Endothelial cell of umbilical vein (primary cell): Measurements from ENCODE around the gene NLGN1. TPM values are rescaled to one million over a fixed set of nuclear protein-coding genes. Genes with fewer than 3 reads are reported as not detected.

ENCODE experiments used
- BruUV-seq: library from RNA; stranded (reverse); fragments of 400-500 nt; replicated peaks from 2 replicates; lab custom pipeline; 2021; lab: Mats Ljungman, UMichigan
- CTCF ChIA-PET: fragments of 300-600, 350-600 bp; sonication (Branson Sonifier 250); formaldehyde crosslinking; loops from one replicate; lab custom pipeline; 2021; ENCODE audit warnings: antibody characterized with exemption, inconsistent platforms; lab: Charles Lee
- POLR2A ChIA-PET: fragments of 300-600, 350-600 bp; sonication (Branson Sonifier 250); formaldehyde crosslinking; loops from one replicate; lab custom pipeline; 2021; ENCODE audit warnings: antibody characterized with exemption, inconsistent platforms; lab: Charles Lee
- DNase-seq: peaks from one replicate; pipeline ENCODE4 v3.0.0-alpha.2; 2011; ENCODE audit warnings: low read depth, low spot score
- FAIRE-seq: peaks from 2 replicates; lab custom pipeline; 2011; peaks lifted over from hg19 to GRCh38; lab: Jason Lieb, UNC
- H2AFZ ChIP-seq: 2 replicates; pipeline ENCODE4 v1.6.0; 2012; ENCODE audit warnings: low read depth, low read length, control low read depth, inconsistent platforms
- H3K27ac ChIP-seq: 2 replicates; pipeline ENCODE4 v1.5.1; 2011; ENCODE audit warnings: low read depth, mild to moderate bottlenecking, control low read depth, low read length, moderate library complexity; ENCODE audit not compliant: insufficient read depth
- H3K27me3 ChIP-seq, 2 experiments: 2 replicates each; pipeline versions ENCODE4 v1.6.0 to v1.6.1; 2011; ENCODE audit warnings: low read length in 2 of 2, mixed read lengths in 1 of 2; ENCODE audit not compliant: control insufficient read depth in 2 of 2, insufficient read depth in 2 of 2
- H3K36me3 ChIP-seq, 2 experiments: 2 replicates in 1 of 2; 3 replicates in 1 of 2; pipeline ENCODE4 v1.5.1; 2011; ENCODE audit warnings: low read length in 2 of 2, mild to moderate bottlenecking in 1 of 2, moderate library complexity in 1 of 2; ENCODE audit not compliant: control insufficient read depth in 2 of 2, insufficient read depth in 2 of 2; ENCODE audit errors: extremely low read depth in 1 of 2
- H3K4me1 ChIP-seq: 3 replicates; pipeline ENCODE4 v1.5.1; 2011; ENCODE audit warnings: mild to moderate bottlenecking, low read length; ENCODE audit not compliant: control insufficient read depth, insufficient read depth; ENCODE audit errors: extremely low read depth
- H3K4me2 ChIP-seq: 2 replicates; pipeline ENCODE4 v1.6.1; 2011; ENCODE audit warnings: low read length, control low read depth, mixed read lengths; ENCODE audit not compliant: insufficient read depth
- H3K4me3 ChIP-seq, 3 experiments: fragments of 200-600 bp in 1 of 3; sonication (generic), shearing (Covaris generic) in 1 of 3; replicated peaks in 1 of 3; 2 replicates each; pipeline ENCODE4 v1.5.1; 2011 to 2016; ENCODE audit warnings: control low read depth in 3 of 3, low read length in 3 of 3, mild to moderate bottlenecking in 2 of 3, inconsistent platforms in 1 of 3, low read depth in 1 of 3, moderate library complexity in 1 of 3; ENCODE audit not compliant: insufficient read depth in 1 of 3
- H3K79me2 ChIP-seq: 2 replicates; pipeline ENCODE4 v1.6.0; 2012; ENCODE audit warnings: low read length, inconsistent platforms; ENCODE audit not compliant: control insufficient read depth, insufficient read depth
- H3K9ac ChIP-seq: replicated peaks from 2 replicates; pipeline ENCODE3; 2011; ENCODE audit warnings: low read length, control low read depth; ENCODE audit not compliant: insufficient read depth; ENCODE audit errors: extremely low read depth
- H3K9me1 ChIP-seq: replicated peaks from 3 replicates; pipeline ENCODE4 v1.6.0; 2011; ENCODE audit warnings: mild to moderate bottlenecking, low read length; ENCODE audit not compliant: control insufficient read depth, insufficient read depth; ENCODE audit errors: extremely low read depth
- H3K9me3 ChIP-seq: replicated peaks from 2 replicates; pipeline ENCODE4 v1.5.1; 2012; ENCODE audit warnings: low read length, inconsistent platforms; ENCODE audit not compliant: control insufficient read depth, insufficient read depth
- H4K20me1 ChIP-seq: replicated peaks from 2 replicates; pipeline ENCODE3; 2011; ENCODE audit warnings: mild to moderate bottlenecking, low read length; ENCODE audit not compliant: control insufficient read depth, insufficient read depth; ENCODE audit errors: extremely low read depth
- EZH2 ChIP-seq: IDR thresholded peaks from 2 replicates; pipeline ENCODE4 v1.6.1; 2012; ENCODE audit warnings: borderline replicate concordance, low read depth, mild to moderate bottlenecking, moderate library complexity, low read length, inconsistent platforms; ENCODE audit not compliant: severe bottlenecking
- FOS ChIP-seq: IDR thresholded peaks from 2 replicates; pipeline ENCODE4 v1.6.1; 2011; ENCODE audit warnings: mild to moderate bottlenecking, low read length, moderate library complexity, borderline replicate concordance; ENCODE audit not compliant: insufficient read depth
- GATA2 ChIP-seq: IDR thresholded peaks from 2 replicates; pipeline ENCODE4 v1.7.0; 2011; ENCODE audit warnings: low read depth, mild to moderate bottlenecking, moderate library complexity, mixed read lengths, low read length; ENCODE audit not compliant: insufficient read length, insufficient read depth
- JUN ChIP-seq: IDR thresholded peaks from 2 replicates; pipeline ENCODE4 v1.6.1; 2011; ENCODE audit warnings: borderline replicate concordance, low read depth; ENCODE audit not compliant: insufficient read length, insufficient read depth
- POLR2AphosphoS5 ChIP-seq: IDR thresholded peaks from 2 replicates; pipeline ENCODE4 v1.6.1; 2012; ENCODE audit warnings: low read depth, mild to moderate bottlenecking, control low read depth, low read length, moderate library complexity; ENCODE audit not compliant: insufficient read depth
- dilution Hi-C: fragments of 300-500 bp; cut with MboI; formaldehyde crosslinking; loops from one replicate; pipeline ENCODE4 v1.15.0; 2019; ENCODE audit warnings: low sequenced_read_pairs; ENCODE audit not compliant: extremely low pct_ligation_motif_present
- intact Hi-C: fragments of 100-400 bp; cut with micrococcal nuclease; formaldehyde crosslinking; loops from one replicate; pipeline ENCODE4 v1.10.0; 2022
- polyA plus RNA-seq, 4 experiments: library from polyadenylated mRNA; depleted of rRNA in 3 of 4; stranded (reverse) in 3 of 4; unstranded in 1 of 4; fragments of >200 nt; gene quantifications; 2 replicates each; pipeline versions ENCODE4 v1.2.1 to v1.2.3, GENCODE V29; 2011 to 2012; ENCODE audit warnings: missing spikeins in 1 of 4
- total RNA-seq: library from RNA; stranded (reverse); gene quantifications from 2 replicates; pipeline ENCODE4 v1.2.3, GENCODE V29; 2021
- TF ChIP-seq, protein P1 (sequence below): IDR thresholded peaks from 2 replicates; pipeline ENCODE4 v1.6.1; 2011; ENCODE audit not compliant: insufficient read depth, insufficient read length
- TF ChIP-seq, protein P2 (sequence below), 2 donors: IDR thresholded peaks; 1 replicate in 1 of 2; 2 replicates in 1 of 2; pipeline ENCODE4 v1.5.1; 2011; ENCODE audit warnings: low read length in 2 of 2, mild to moderate bottlenecking in 2 of 2, moderate library complexity in 2 of 2, control low read depth in 1 of 2, inconsistent platforms in 1 of 2, low read depth in 1 of 2; ENCODE audit not compliant: insufficient read depth in 1 of 2; ENCODE audit errors: extremely low read depth in 1 of 2

The NLGN1 gene
- total and polyA plus RNA-seq, 2 donors (not counting 3 experiments of a cell fraction or from before 2014, with no cell fraction given) = 7.9 to 16.3 TPM

DNA sequence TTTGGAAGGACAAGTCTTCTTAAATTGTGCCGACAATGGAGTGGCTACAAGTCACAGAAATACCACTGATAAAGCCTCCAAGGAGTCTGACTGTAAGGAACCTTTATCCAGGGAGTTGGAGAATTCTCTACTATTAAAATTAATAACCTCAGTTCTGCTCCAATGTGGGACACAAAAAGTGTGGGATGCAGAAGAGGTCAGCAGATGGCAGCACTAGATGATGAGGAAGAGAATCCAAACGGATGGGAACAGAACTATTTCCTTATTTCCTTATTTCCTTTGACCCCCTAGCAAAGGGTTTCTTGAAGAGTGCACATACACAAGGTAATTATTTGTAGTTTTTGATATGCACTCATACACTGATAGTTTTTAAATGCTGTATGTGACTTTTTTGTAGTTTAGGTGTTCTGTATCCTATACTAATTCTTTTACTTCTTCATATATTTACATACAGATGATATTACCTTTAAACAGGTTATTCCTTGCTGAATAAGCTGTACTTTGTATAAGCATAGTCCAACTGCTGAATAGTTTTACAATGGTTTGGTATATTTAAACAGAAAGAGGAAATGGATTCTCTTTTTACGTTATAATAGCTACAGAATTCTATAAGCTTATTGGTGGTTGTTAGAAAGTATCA lies 25.6 kb upstream of the NLGN1 start:
- Histone ChIP-seq H3K4me2 (no peak overlapping the region), H3K9me1 (no peaks in the 10 kb centered on the region), H3K36me3 (no peaks in the 10 kb centered on the region), H2AFZ (no peak overlapping the region), H3K4me1 (no peaks in the 10 kb centered on the region), H3K4me3 (no peak overlapping the region), H3K9me3 (no peaks in the 10 kb centered on the region), H3K27ac (no peak overlapping the region), H3K79me2 (no peaks in the 10 kb centered on the region), H3K27me3 (no peaks in the 10 kb centered on the region), H3K9ac (no peak overlapping the region), H4K20me1 (no peaks in the 10 kb centered on the region)
- intact Hi-C loops (loop anchor here (1.0 kb wide), 2 partner anchors 23 to 181 kb away; no protein-coding TSS in a partner anchor), dilution Hi-C loops (no loop called here)
- DNase-seq (peak; percentile 50), FAIRE-seq (peak; percentile 76)
- POLR2A ChIA-PET = no interaction called here
- TF ChIP-seq POLR2AphosphoS5 = no peak
- no peak for TF ChIP-seq GATA2
- TF ChIP-seq FOS = no peak
- TF ChIP-seq, protein P1, sequence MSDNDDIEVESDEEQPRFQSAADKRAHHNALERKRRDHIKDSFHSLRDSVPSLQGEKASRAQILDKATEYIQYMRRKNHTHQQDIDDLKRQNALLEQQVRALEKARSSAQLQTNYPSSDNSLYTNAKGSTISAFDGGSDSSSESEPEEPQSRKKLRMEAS = no peak
- TF ChIP-seq, protein P2, sequence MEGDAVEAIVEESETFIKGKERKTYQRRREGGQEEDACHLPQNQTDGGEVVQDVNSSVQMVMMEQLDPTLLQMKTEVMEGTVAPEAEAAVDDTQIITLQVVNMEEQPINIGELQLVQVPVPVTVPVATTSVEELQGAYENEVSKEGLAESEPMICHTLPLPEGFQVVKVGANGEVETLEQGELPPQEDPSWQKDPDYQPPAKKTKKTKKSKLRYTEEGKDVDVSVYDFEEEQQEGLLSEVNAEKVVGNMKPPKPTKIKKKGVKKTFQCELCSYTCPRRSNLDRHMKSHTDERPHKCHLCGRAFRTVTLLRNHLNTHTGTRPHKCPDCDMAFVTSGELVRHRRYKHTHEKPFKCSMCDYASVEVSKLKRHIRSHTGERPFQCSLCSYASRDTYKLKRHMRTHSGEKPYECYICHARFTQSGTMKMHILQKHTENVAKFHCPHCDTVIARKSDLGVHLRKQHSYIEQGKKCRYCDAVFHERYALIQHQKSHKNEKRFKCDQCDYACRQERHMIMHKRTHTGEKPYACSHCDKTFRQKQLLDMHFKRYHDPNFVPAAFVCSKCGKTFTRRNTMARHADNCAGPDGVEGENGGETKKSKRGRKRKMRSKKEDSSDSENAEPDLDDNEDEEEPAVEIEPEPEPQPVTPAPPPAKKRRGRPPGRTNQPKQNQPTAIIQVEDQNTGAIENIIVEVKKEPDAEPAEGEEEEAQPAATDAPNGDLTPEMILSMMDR (IDR thresholded peaks at IDR 0.05; ENCODE audit: extremely low read depth in 1 of 2, insufficient read depth in 1 of 2, low read depth in 1 of 2, low read length in 2 of 2) = peak; percentile 56 to 57
- TF ChIP-seq JUN = no peak
- no peak for TF ChIP-seq EZH2
- no TSS peak for BruUV-seq
- CTCF ChIA-PET = interaction anchor here (0.7 to 4.0 kb wide), 12 partner anchors 9 to 213 kb away, joined by 3 to 30 read pairs (median 4); partner anchors contain the start of gene NLGN1
